ENCODE measurements around the gene SLC9A9. TPM values are rescaled to one million over a fixed set of nuclear protein-coding genes. Genes with fewer than 3 reads are reported as not detected.

Gene SLC9A9
- total RNA-seq, 1 experiment from 2014 or later = 0.20 TPM

- no peak for DNase-seq
- no peaks in the 10 kb centered on the region for H3K36me3 ChIP-seq
- H3K27me3 ChIP-seq = no peaks in the 10 kb centered on the region
- no peak overlapping the region for H3K4me3 ChIP-seq
- no peaks in the 10 kb centered on the region for H3K9me3 ChIP-seq
Observed at GRCh38 chr3:143794793-143795462, 53.3 kb downstream of the SLC9A9 start.

GRCh38 chr3:143793971-143794370, 54.3 kb downstream of the SLC9A9 start:
- H3K9me3 ChIP-seq = no peaks in the 10 kb centered on the region
- H3K27me3 ChIP-seq = no peaks in the 10 kb centered on the region
- DNase-seq = no peak
- no peaks in the 10 kb centered on the region for H3K36me3 ChIP-seq
- H3K4me3 ChIP-seq = no peak overlapping the region

- Histone ChIP-seq H3K27me3 (no peaks in the 10 kb centered on the region), H3K9me3 (no peaks in the 10 kb centered on the region), H3K4me3 (no peak overlapping the region), H3K36me3 (no peaks in the 10 kb centered on the region)
- no peak for DNase-seq
Observed at GRCh38 chr3:143791386-143791785, 56.9 kb downstream of the SLC9A9 start.

GRCh38 chr3:143786219-143787191, 61.8 kb downstream of the SLC9A9 start:
- H3K36me3 ChIP-seq = no peaks in the 10 kb centered on the region
- DNase-seq = peak; percentile 79
- H3K4me3 ChIP-seq = no peak overlapping the region
- H3K27me3 ChIP-seq = no peaks in the 10 kb centered on the region
- H3K9me3 ChIP-seq = no peaks in the 10 kb centered on the region

GRCh38 chr3:143784446-143784845, 63.8 kb downstream of the SLC9A9 start:
- Histone ChIP-seq H3K4me3 (no peak overlapping the region), H3K27me3 (no peaks in the 10 kb centered on the region), H3K36me3 (no peaks in the 10 kb centered on the region), H3K9me3 (no peaks in the 10 kb centered on the region)
- DNase-seq = no peak

GRCh38 chr3:143783851-143784370, 64.4 kb downstream of the SLC9A9 start:
- Histone ChIP-seq H3K27me3 (no peaks in the 10 kb centered on the region), H3K4me3 (no peak overlapping the region), H3K9me3 (no peaks in the 10 kb centered on the region), H3K36me3 (no peaks in the 10 kb centered on the region)
- no peak for DNase-seq

GRCh38 chr3:143775459-143775858, 72.8 kb downstream of the SLC9A9 start:
- peak; percentile 17 for DNase-seq
- H3K9me3 ChIP-seq = no peaks in the 10 kb centered on the region
- H3K27me3 ChIP-seq = no peaks in the 10 kb centered on the region
- H3K36me3 ChIP-seq = no peaks in the 10 kb centered on the region
- H3K4me3 ChIP-seq = no peak overlapping the region

GRCh38 chr3:143771939-143772338, 76.3 kb downstream of the SLC9A9 start:
- no peaks in the 10 kb centered on the region for H3K27me3 ChIP-seq
- no peak for DNase-seq
- H3K36me3 ChIP-seq = no peaks in the 10 kb centered on the region
- no peaks in the 10 kb centered on the region for H3K9me3 ChIP-seq
- no peak overlapping the region for H3K4me3 ChIP-seq

GRCh38 chr3:143771258-143771657, 77.0 kb downstream of the SLC9A9 start:
- Histone ChIP-seq H3K36me3 (no peaks in the 10 kb centered on the region), H3K9me3 (no peaks in the 10 kb centered on the region), H3K4me3 (no peak overlapping the region), H3K27me3 (no peaks in the 10 kb centered on the region)
- no peak for DNase-seq

- H3K27me3 ChIP-seq = no peaks in the 10 kb centered on the region
- H3K4me3 ChIP-seq = no peak overlapping the region
- no peaks in the 10 kb centered on the region for H3K9me3 ChIP-seq
- no peak for DNase-seq
- H3K36me3 ChIP-seq = no peaks in the 10 kb centered on the region
Observed at GRCh38 chr3:143770391-143770790, 77.9 kb downstream of the SLC9A9 start.

- peak; percentile 23 for DNase-seq
- Histone ChIP-seq H3K4me3 (no peak overlapping the region), H3K36me3 (no peaks in the 10 kb centered on the region)
Observed at GRCh38 chr3:143769616-143770015, 78.7 kb downstream of the SLC9A9 start.

GRCh38 chr3:143764840-143765239, 83.4 kb downstream of the SLC9A9 start:
- no peak for DNase-seq
- Histone ChIP-seq H3K36me3 (no peaks in the 10 kb centered on the region), H3K9me3 (no peaks in the 10 kb centered on the region; the same call in 1 of the 2 replicates), H3K4me3 (no peak overlapping the region), H3K27me3 (no peaks in the 10 kb centered on the region)

More at GRCh38 chr3:143769616-143770015, 78.7 kb downstream of the SLC9A9 start:
- Histone ChIP-seq H3K27me3 (no peaks in the 10 kb centered on the region), H3K9me3 (no peaks in the 10 kb centered on the region)

GRCh38 chr3:143763564-143764162, 84.6 kb downstream of the SLC9A9 start:
- no peaks in the 10 kb centered on the region for H3K36me3 ChIP-seq
- no peak overlapping the region for H3K4me3 ChIP-seq
- H3K27me3 ChIP-seq = no peaks in the 10 kb centered on the region
- no peaks in the 10 kb centered on the region; the same call in 1 of the 2 replicates for H3K9me3 ChIP-seq
- no peak for DNase-seq

GRCh38 chr3:143757691-143758090, 90.6 kb downstream of the SLC9A9 start:
- H3K9me3 ChIP-seq = no peaks in the 10 kb centered on the region; the same call in 1 of the 2 replicates
- H3K27me3 ChIP-seq = no peaks in the 10 kb centered on the region
- no peak for DNase-seq
- H3K4me3 ChIP-seq = no peak overlapping the region
- no peaks in the 10 kb centered on the region for H3K36me3 ChIP-seq

GRCh38 chr3:143755978-143756377, 92.3 kb downstream of the SLC9A9 start:
- Histone ChIP-seq H3K36me3 (no peaks in the 10 kb centered on the region), H3K9me3 (no peaks in the 10 kb centered on the region), H3K27me3 (no peaks in the 10 kb centered on the region), H3K4me3 (no peak overlapping the region)
- no peak for DNase-seq

- H3K9me3 ChIP-seq = no peaks in the 10 kb centered on the region
Observed at GRCh38 chr3:143754090-143754489, 94.2 kb downstream of the SLC9A9 start.

GRCh38 chr3:143753456-143753855, 94.8 kb downstream of the SLC9A9 start:
- DNase-seq = no peak
- Histone ChIP-seq H3K36me3 (no peaks in the 10 kb centered on the region), H3K4me3 (no peak overlapping the region), H3K9me3 (no peaks in the 10 kb centered on the region), H3K27me3 (no peaks in the 10 kb centered on the region)

More at GRCh38 chr3:143754090-143754489, 94.2 kb downstream of the SLC9A9 start:
- no peak for DNase-seq
- H3K27me3 ChIP-seq = no peaks in the 10 kb centered on the region
- no peaks in the 10 kb centered on the region for H3K36me3 ChIP-seq
- H3K4me3 ChIP-seq = no peak overlapping the region

Measured in MG63 (cell line).